H1 (cell line): Measurements from ENCODE around the gene LDLRAD4. TPM values are rescaled to one million over a fixed set of nuclear protein-coding genes. Genes with fewer than 3 reads are reported as not detected.

Experiments
- CTCF ChIA-PET: fragments of 300-600 bp; sonication (Branson Sonifier 250); formaldehyde crosslinking; loops from one replicate; lab custom pipeline; 2021; ENCODE audit not compliant: partially characterized antibody; lab: Charles Lee
- POLR2A ChIA-PET: fragments of 300-600 bp; sonication (Branson Sonifier 250); formaldehyde crosslinking; loops from one replicate; lab custom pipeline; 2021; ENCODE audit warnings: inconsistent platforms; ENCODE audit not compliant: partially characterized antibody; lab: Charles Lee
- DNase-seq, 2 experiments: peaks; one replicate each; pipeline versions ENCODE4 v3.0.0 to v3.0.0-alpha.2; 2010 to 2022; ENCODE audit warnings: low spot score in 2 of 2, low read depth in 1 of 2, mixed read lengths in 1 of 2
- FAIRE-seq: peaks from 2 replicates; lab custom pipeline; 2011; peaks lifted over from hg19 to GRCh38; lab: Jason Lieb, UNC
- H2AFZ ChIP-seq: 2 replicates; pipeline ENCODE4 v1.8.1; 2012; ENCODE audit warnings: low read length, inconsistent platforms
- H2AK5ac ChIP-seq: 2 replicates; pipeline ENCODE4 v1.6.1; 2013; ENCODE audit warnings: low read depth, low read length
- H2BK120ac ChIP-seq: replicated peaks from 2 replicates; pipeline ENCODE3; 2013; ENCODE audit warnings: low read depth, low read length, inconsistent platforms
- H2BK12ac ChIP-seq: 2 replicates; pipeline ENCODE4 v1.6.1; 2013; ENCODE audit warnings: low read depth, low read length
- H2BK15ac ChIP-seq: 2 replicates; pipeline ENCODE4 v1.6.1; 2013; ENCODE audit warnings: low read length
- H2BK20ac ChIP-seq: 2 replicates; pipeline ENCODE4 v1.6.1; 2013; ENCODE audit warnings: low read length
- H2BK5ac ChIP-seq: 2 replicates; pipeline ENCODE4 v1.6.1; 2013; ENCODE audit warnings: low read depth, low read length
- H3K14ac ChIP-seq: 2 replicates; pipeline ENCODE4 v1.6.1; 2013; ENCODE audit warnings: inconsistent platforms; ENCODE audit not compliant: insufficient read length
- H3K18ac ChIP-seq: 2 replicates; pipeline ENCODE4 v1.6.1; 2013; ENCODE audit warnings: low read length; ENCODE audit errors: extremely low read depth
- H3K23ac ChIP-seq: 2 replicates; pipeline ENCODE4 v1.6.1; 2013; ENCODE audit warnings: inconsistent platforms; ENCODE audit not compliant: insufficient read length
- H3K23me2 ChIP-seq: 2 replicates; pipeline ENCODE4 v1.6.1; 2013; ENCODE audit warnings: low read depth, low read length
- H3K27ac ChIP-seq: 2 replicates; pipeline ENCODE4 v1.6.1; 2011; ENCODE audit warnings: low read depth, low read length, inconsistent platforms
- H3K27me3 ChIP-seq, 4 experiments: replicated peaks in 1 of 4; 1 replicate in 1 of 4; 2 replicates in 3 of 4; pipeline versions ENCODE4 v1.6.1 to v1.8.1; 2011 to 2013; ENCODE audit warnings: low read length in 3 of 4, mild to moderate bottlenecking in 3 of 4, inconsistent platforms in 2 of 4, mixed read lengths in 2 of 4, moderate library complexity in 1 of 4; ENCODE audit not compliant: control insufficient read depth in 3 of 4, insufficient read depth in 3 of 4; ENCODE audit errors: extremely low read depth in 1 of 4
- H3K36me3 ChIP-seq, 4 experiments: 2 replicates each; pipeline versions ENCODE4 v1.6.1 to v1.8.1; 2011 to 2013; ENCODE audit warnings: mild to moderate bottlenecking in 4 of 4, low read length in 3 of 4, moderate library complexity in 2 of 4, control low read depth in 1 of 4, inconsistent platforms in 1 of 4; ENCODE audit not compliant: insufficient read depth in 4 of 4, control insufficient read depth in 2 of 4
- H3K4ac ChIP-seq: replicated peaks from 2 replicates; pipeline ENCODE3; 2013; ENCODE audit warnings: low read length, low read depth, mixed read lengths, inconsistent platforms; ENCODE audit not compliant: insufficient read length
- H3K4me1 ChIP-seq, 4 experiments: replicated peaks in 1 of 4; 1 replicate in 1 of 4; 2 replicates in 3 of 4; pipeline versions ENCODE4 v1.6.1 to v1.8.1; 2011 to 2013; ENCODE audit warnings: low read length in 3 of 4, inconsistent platforms in 2 of 4, mixed read lengths in 1 of 4; ENCODE audit not compliant: insufficient read depth in 4 of 4, control insufficient read depth in 3 of 4
- H3K4me2 ChIP-seq, 2 experiments: 2 replicates each; pipeline versions ENCODE4 v1.6.1 to v1.8.1; 2011 to 2013; ENCODE audit warnings: low read depth in 2 of 2, low read length in 2 of 2, control low read depth in 1 of 2, inconsistent platforms in 1 of 2, mild to moderate bottlenecking in 1 of 2; ENCODE audit not compliant: insufficient read depth in 1 of 2
- H3K4me3 ChIP-seq, 4 experiments: fragments of 200-600, 300-600 bp in 1 of 4; sonication (generic), shearing (Covaris generic), sonication (Bioruptor Twin) in 1 of 4; 2 replicates each; pipeline versions ENCODE4 v1.5.1 to v1.8.1; 2011 to 2016; ENCODE audit warnings: low read length in 4 of 4, low read depth in 3 of 4, control low read depth in 2 of 4, inconsistent platforms in 2 of 4, mild to moderate bottlenecking in 2 of 4, mixed read lengths in 1 of 4, moderate library complexity in 1 of 4; ENCODE audit not compliant: insufficient read depth in 2 of 4; ENCODE audit errors: extremely low read depth in 1 of 4
- H3K56ac ChIP-seq: replicated peaks from 2 replicates; pipeline ENCODE3; 2013; ENCODE audit warnings: low read depth, mild to moderate bottlenecking, mixed read lengths, low read length, inconsistent platforms; ENCODE audit not compliant: insufficient read length
- H3K79me1 ChIP-seq: 2 replicates; pipeline ENCODE4 v1.6.1; 2013; ENCODE audit warnings: low read depth, low read length, control low read depth
- H3K79me2 ChIP-seq, 2 experiments: 2 replicates each; pipeline versions ENCODE4 v1.6.1 to v1.8.1; 2012 to 2013; ENCODE audit warnings: low read length in 2 of 2, mild to moderate bottlenecking in 2 of 2, inconsistent platforms in 1 of 2; ENCODE audit not compliant: insufficient read depth in 2 of 2, control insufficient read depth in 1 of 2
- H3K9ac ChIP-seq, 4 experiments: replicated peaks in 1 of 4; 1 replicate in 1 of 4; 2 replicates in 3 of 4; pipeline versions ENCODE4 v1.6.1 to v1.8.1; 2011 to 2013; ENCODE audit warnings: low read depth in 3 of 4, low read length in 3 of 4, control low read depth in 2 of 4, mild to moderate bottlenecking in 2 of 4, moderate library complexity in 2 of 4, inconsistent platforms in 1 of 4; ENCODE audit errors: extremely low read depth in 1 of 4
- H3K9me3 ChIP-seq, 2 experiments: 2 replicates each; pipeline versions ENCODE4 v1.6.1 to v1.8.1; 2012 to 2013; ENCODE audit warnings: mild to moderate bottlenecking in 2 of 2, moderate library complexity in 2 of 2, control low read depth in 1 of 2, inconsistent platforms in 1 of 2, low read depth in 1 of 2, low read length in 1 of 2, mixed read lengths in 1 of 2; ENCODE audit not compliant: insufficient read depth in 2 of 2
- H4K20me1 ChIP-seq, 2 experiments: replicated peaks in 1 of 2; 2 replicates each; pipeline versions ENCODE3 to v1.8.1; 2011 to 2013; ENCODE audit warnings: inconsistent platforms in 2 of 2, low read length in 2 of 2, mild to moderate bottlenecking in 1 of 2; ENCODE audit not compliant: insufficient read depth in 2 of 2, control insufficient read depth in 1 of 2
- H4K5ac ChIP-seq: 2 replicates; pipeline ENCODE4 v1.6.1; 2013; ENCODE audit warnings: low read length, low read depth, mixed read lengths, inconsistent platforms; ENCODE audit not compliant: insufficient read length
- H4K8ac ChIP-seq: 2 replicates; pipeline ENCODE4 v1.8.0; 2013; ENCODE audit warnings: mild to moderate bottlenecking, moderate library complexity, low read length, inconsistent platforms; ENCODE audit not compliant: insufficient read depth; ENCODE audit errors: extremely low read depth
- H4K91ac ChIP-seq: replicated peaks from 2 replicates; pipeline ENCODE3; 2013; ENCODE audit warnings: low read length, mixed read lengths, inconsistent platforms; ENCODE audit not compliant: insufficient read length
- SP4 ChIP-seq: IDR thresholded peaks from 2 replicates; pipeline ENCODE4 v1.6.1; 2012; ENCODE audit warnings: low read length, inconsistent platforms
- WGBS, 2 experiments: shearing (Covaris generic) in 1 of 2; methylation state at CpG; one replicate each; pipeline versions ENCODE4 v1.1.6 to v1.1.7; 2013 to 2015; ENCODE audit warnings: low lambda C conversion rate in 2 of 2, mixed read lengths in 2 of 2, inconsistent platforms in 1 of 2, low coverage in 1 of 2, missing lambda C conversion rate in 1 of 2; ENCODE audit not compliant: insufficient replicate concordance in 2 of 2, insufficient coverage in 1 of 2, insufficient read length in 1 of 2; ENCODE audit errors: extremely low coverage in 1 of 2, missing lambda C conversion rate in 1 of 2; 5-methylcytosine and 5-hydroxymethylcytosine counted together
- polyA plus RNA-seq, 7 experiments: library from polyadenylated mRNA; depleted of rRNA in 3 of 7; stranded (reverse) in 5 of 7; unstranded in 2 of 7; fragments of >200 nt in 5 of 7; fragments of 200-250 nt in 2 of 7; gene quantifications; 1 replicate in 5 of 7; 2 replicates in 1 of 7; 4 replicates in 1 of 7; pipeline versions ENCODE4 v1.2.1 to v1.2.3, GENCODE V29; 2011 to 2013; ENCODE audit warnings: missing spikeins in 2 of 7, mixed read lengths in 2 of 7
- total RNA-seq: library from RNA; stranded (reverse); fragmentation: NEBNext Ultra II Directional; extraction: Animal tissue kit (Norgen Biotek cat#: 25700); gene quantifications from 2 replicates; pipeline ENCODE4 v1.2.1, GENCODE V29; 2021

Gene LDLRAD4
- total and polyA plus RNA-seq, 2 of the 8 experiments (the other 6 are each of a cell fraction or from before 2014, with no cell fraction given): 0.77 to 1.4 TPM

DNA sequence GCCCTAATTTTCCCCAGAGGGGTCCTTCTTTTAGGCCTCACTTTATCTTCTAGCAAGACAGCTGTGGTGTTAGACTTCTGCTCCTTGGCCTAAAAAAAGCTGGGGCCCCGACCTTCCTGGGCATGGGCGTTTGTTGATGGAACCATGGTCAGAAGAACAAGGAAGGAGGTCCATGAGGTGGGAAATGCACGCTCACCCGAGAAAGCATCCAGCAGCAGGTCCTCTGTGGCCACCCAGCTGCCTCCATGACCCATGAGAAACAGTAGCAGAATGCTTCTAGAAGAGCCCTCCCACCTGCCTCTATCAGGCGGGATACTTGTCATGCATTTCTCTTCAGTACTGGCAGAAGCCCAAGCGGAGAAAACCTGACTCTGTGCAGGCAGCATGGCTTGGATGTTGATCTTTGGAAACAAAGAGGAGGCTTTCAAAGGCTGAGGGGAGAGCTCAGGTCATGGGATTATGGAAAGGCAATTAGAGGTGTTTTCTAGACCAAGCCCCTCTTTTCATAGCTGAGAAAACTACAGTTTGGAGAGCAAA is 258.7 kb downstream of the LDLRAD4 start:
- Histone ChIP-seq H3K27me3 (no peaks in the 10 kb centered on the region), H3K4ac (no peak overlapping the region), H4K8ac (no peak overlapping the region), H2AK5ac (no peak overlapping the region), H3K23ac (no peak overlapping the region), H4K91ac (no peak overlapping the region), H3K4me3 (no peak overlapping the region), H2BK12ac (no peak overlapping the region), H3K9ac (no peak overlapping the region)
- CTCF ChIA-PET: interaction anchor here (1.3 kb wide), 2 partner anchors 50 to 290 kb away, joined by 3 to 4 read pairs; no protein-coding TSS in a partner anchor
- 96% methylated on average over 6 of the region's 6 CpGs; no CpG with 5 or more reads in 1 of the 2 experiments for WGBS, 2 experiments
- no peak for TF ChIP-seq SP4
- TF ChIP-seq, all 59 proteins: peak for 0
- DNase-seq: no peak
- Histone ChIP-seq H3K79me1 (no peaks in the 10 kb centered on the region), H3K56ac (no peak overlapping the region), H2BK120ac (no peak overlapping the region), H2AFZ (no peak overlapping the region), H4K20me1 (no peaks in the 10 kb centered on the region), H3K18ac (no peak overlapping the region), H3K4me2 (no peak overlapping the region), H3K23me2 (no peaks in the 10 kb centered on the region), H4K5ac (no peak overlapping the region), H3K4me1 (peaks cover 0 to under 1% (median 0%) of the 10 kb centered on the region in 4 experiments; a peak in 2 of 7 replicates), H2BK15ac (no peak overlapping the region), H3K27ac (no peak overlapping the region), H2BK5ac (no peak overlapping the region), H3K9me3 (no peaks in the 10 kb centered on the region), H2BK20ac (no peak overlapping the region), H3K79me2 (no peaks in the 10 kb centered on the region), H3K36me3 (no peaks in the 10 kb centered on the region), H3K14ac (no peak overlapping the region)
- no peak for FAIRE-seq
- POLR2A ChIA-PET: interaction anchor here (0.9 kb wide), 1 partner anchor 23 kb away, joined by 3 read pairs; no protein-coding TSS in a partner anchor
